ENCODE results near the gene FXN.

- TF ChIP-seq CTCF (IDR thresholded peaks at IDR 0.05; ENCODE audit: poor library complexity) (peak; percentile 34), EZH2phosphoT487 (IDR thresholded peaks at IDR 0.05; ENCODE audit: low read depth, severe bottlenecking, unreplicated experiment) (no peak)
Observed at GRCh38 chr9:69149321-69149807, 113.8 kb downstream of the FXN start.

Data from hepatocyte (in vitro differentiated cells).